Activated naive CD4-positive, alpha-beta T cell (primary cell): ENCODE results near the gene PCDH19.

Experiments
- DNase-seq, 4 experiments: peaks; one replicate each; lab custom pipeline; 2025; lab: John Stamatoyannopoulos, UW

PCDH19 gene

GRCh38 chrX:100299559-100299958 lies 110.5 kb downstream of the PCDH19 start:
- DNase-seq, result no peak

GRCh38 chrX:100297728-100298127 lies 112.3 kb downstream of the PCDH19 start:
- no peak for DNase-seq

GRCh38 chrX:100296183-100296753 lies 113.8 kb downstream of the PCDH19 start:
- no peak for DNase-seq

GRCh38 chrX:100294965-100295364 lies 115.1 kb downstream of the PCDH19 start:
- DNase-seq, result no peak

- no peak for DNase-seq
Measured at GRCh38 chrX:100289066-100289558, 121.0 kb downstream of the PCDH19 start.

- no peak for DNase-seq
Measured at GRCh38 chrX:100277231-100277630, 132.8 kb downstream of the PCDH19 start.

- DNase-seq, result no peak
Measured at GRCh38 chrX:100274916-100275315, 135.2 kb downstream of the PCDH19 start.

- no peak for DNase-seq
Measured at GRCh38 chrX:100265179-100265578, 144.9 kb downstream of the PCDH19 start.

GRCh38 chrX:100264200-100264599 lies 145.9 kb downstream of the PCDH19 start:
- DNase-seq, result no peak

GRCh38 chrX:100263650-100264049 lies 146.4 kb downstream of the PCDH19 start:
- no peak for DNase-seq

GRCh38 chrX:100248885-100249493 lies 161.1 kb downstream of the PCDH19 start:
- no peak for DNase-seq

GRCh38 chrX:100247826-100248225 lies 162.2 kb downstream of the PCDH19 start:
- no peak for DNase-seq

GRCh38 chrX:100244681-100245080 lies 165.4 kb downstream of the PCDH19 start:
- no peak for DNase-seq
